WTC11 (cell line): ENCODE measurements around the gene GNAZ. TPM values are rescaled to one million over a fixed set of nuclear protein-coding genes. Genes with fewer than 3 reads are reported as not detected.

ENCODE experiments used
- ATAC-seq: fragments of 200-7000 bp; cut with Tn5 transposase; 2 replicates; pipeline ENCODE4 v1.10.0; 2021; ENCODE audit warnings: mild to moderate bottlenecking, moderate library complexity
- CTCF ChIA-PET: fragments of 300-600 bp; sonication (Branson Sonifier 250); formaldehyde crosslinking; loops from one replicate; lab custom pipeline; 2021; ENCODE audit warnings: antibody characterized with exemption; lab: Charles Lee
- POLR2A ChIA-PET: fragments of 350-600 bp; sonication (Branson Sonifier 250); formaldehyde crosslinking; loops from one replicate; lab custom pipeline; 2021; ENCODE audit warnings: antibody characterized with exemption; lab: Charles Lee
- DNase-seq: peaks from one replicate; pipeline ENCODE4 v3.0.0; 2021; ENCODE audit warnings: low spot score
- H3K27ac Mint-ChIP-seq: 2 replicates; pipeline ENCODE4 v1.8.0; 2021; ENCODE audit warnings: mixed read lengths
- H3K27me3 Mint-ChIP-seq: 2 replicates; pipeline ENCODE4 v1.8.0; 2021; ENCODE audit warnings: low read depth, mild to moderate bottlenecking, moderate library complexity, mixed read lengths
- H3K36me3 Mint-ChIP-seq: 2 replicates; pipeline ENCODE4 v1.8.0; 2021; ENCODE audit warnings: mixed read lengths
- H3K4me1 Mint-ChIP-seq: 2 replicates; pipeline ENCODE4 v1.8.0; 2022; ENCODE audit warnings: mixed read lengths
- H3K4me3 Mint-ChIP-seq: 2 replicates; pipeline ENCODE4 v1.8.0; 2021; ENCODE audit warnings: mild to moderate bottlenecking, moderate library complexity, mixed read lengths
- H3K9me3 Mint-ChIP-seq: 2 replicates; pipeline ENCODE4 v1.8.0; 2021; ENCODE audit warnings: mixed read lengths
- ATF1 ChIP-seq: sonication (generic); formaldehyde crosslinking; IDR thresholded peaks from 2 replicates; pipeline ENCODE4 v1.8.1; 2023; ENCODE audit warnings: mild to moderate bottlenecking, moderate library complexity, missing genetic modification reagents
- ETV6 ChIP-seq: sonication (generic); formaldehyde crosslinking; IDR thresholded peaks from 2 replicates; pipeline ENCODE4 v1.8.1; 2022; ENCODE audit warnings: mild to moderate bottlenecking, missing genetic modification reagents
- GTF2I ChIP-seq: fragments of 250-450 bp; sonication (Bioruptor Pico); conservative IDR thresholded peaks from 2 replicates; pipeline ENCODE4 v1.4.0; 2021; ENCODE audit warnings: mild to moderate bottlenecking
- ZNF138 ChIP-seq: sonication (generic); formaldehyde crosslinking; conservative IDR thresholded peaks from 2 replicates; pipeline ENCODE4 v1.8.1; 2022; ENCODE audit warnings: mild to moderate bottlenecking, moderate library complexity, missing genetic modification reagents
- ZNF671 ChIP-seq: fragments of 250-450 bp; sonication (Bioruptor Pico); IDR thresholded peaks from 2 replicates; pipeline ENCODE4 v1.8.0; 2021; ENCODE audit warnings: mild to moderate bottlenecking
- total RNA-seq: library from RNA; stranded (reverse); gene quantifications from 3 replicates; pipeline ENCODE4 v1.2.3, GENCODE V29; 2021
- TF ChIP-seq, protein P1 (sequence below): sonication (generic); formaldehyde crosslinking; IDR thresholded peaks from 2 replicates; pipeline ENCODE4 v1.8.0; 2023; ENCODE audit warnings: missing genetic modification reagents, mild to moderate bottlenecking, borderline replicate concordance
- TF ChIP-seq, protein P2 (sequence below): sonication (generic); formaldehyde crosslinking; IDR thresholded peaks from 2 replicates; pipeline ENCODE4 v1.8.1; 2022; ENCODE audit warnings: mild to moderate bottlenecking, moderate library complexity, missing genetic modification reagents
- TF ChIP-seq, protein P3 (sequence below): sonication (generic); formaldehyde crosslinking; IDR thresholded peaks from 2 replicates; pipeline ENCODE4 v1.8.1; 2023; ENCODE audit warnings: mild to moderate bottlenecking, missing genetic modification reagents, moderate library complexity
- TF ChIP-seq, protein P4 (sequence below): sonication (generic); formaldehyde crosslinking; IDR thresholded peaks from 2 replicates; pipeline ENCODE4 v1.8.0; 2023; ENCODE audit warnings: missing genetic modification reagents
- TF ChIP-seq, protein P5 (sequence below): sonication (generic); formaldehyde crosslinking; IDR thresholded peaks from 2 replicates; pipeline ENCODE4 v1.8.0; 2023; ENCODE audit warnings: mild to moderate bottlenecking, missing genetic modification reagents
- TF ChIP-seq, protein P6 (sequence below): sonication (generic); formaldehyde crosslinking; IDR thresholded peaks from 2 replicates; pipeline ENCODE4 v1.8.1; 2023; ENCODE audit warnings: mild to moderate bottlenecking, moderate library complexity, missing genetic modification reagents
- TF ChIP-seq, protein P7 (sequence below): sonication (generic); formaldehyde crosslinking; conservative IDR thresholded peaks from 2 replicates; pipeline ENCODE4 v1.8.1; 2023; ENCODE audit warnings: mild to moderate bottlenecking, low read depth, missing genetic modification reagents, moderate library complexity
- TF ChIP-seq, protein P8 (sequence below): fragments of 250-450 bp; sonication (Bioruptor Pico); IDR thresholded peaks from 2 replicates; pipeline ENCODE4 v2.1.2; 2022; ENCODE audit warnings: mild to moderate bottlenecking, moderate library complexity

The GNAZ gene
- total RNA-seq, 1 experiment from 2014 or later: 9.9 TPM

DNA sequence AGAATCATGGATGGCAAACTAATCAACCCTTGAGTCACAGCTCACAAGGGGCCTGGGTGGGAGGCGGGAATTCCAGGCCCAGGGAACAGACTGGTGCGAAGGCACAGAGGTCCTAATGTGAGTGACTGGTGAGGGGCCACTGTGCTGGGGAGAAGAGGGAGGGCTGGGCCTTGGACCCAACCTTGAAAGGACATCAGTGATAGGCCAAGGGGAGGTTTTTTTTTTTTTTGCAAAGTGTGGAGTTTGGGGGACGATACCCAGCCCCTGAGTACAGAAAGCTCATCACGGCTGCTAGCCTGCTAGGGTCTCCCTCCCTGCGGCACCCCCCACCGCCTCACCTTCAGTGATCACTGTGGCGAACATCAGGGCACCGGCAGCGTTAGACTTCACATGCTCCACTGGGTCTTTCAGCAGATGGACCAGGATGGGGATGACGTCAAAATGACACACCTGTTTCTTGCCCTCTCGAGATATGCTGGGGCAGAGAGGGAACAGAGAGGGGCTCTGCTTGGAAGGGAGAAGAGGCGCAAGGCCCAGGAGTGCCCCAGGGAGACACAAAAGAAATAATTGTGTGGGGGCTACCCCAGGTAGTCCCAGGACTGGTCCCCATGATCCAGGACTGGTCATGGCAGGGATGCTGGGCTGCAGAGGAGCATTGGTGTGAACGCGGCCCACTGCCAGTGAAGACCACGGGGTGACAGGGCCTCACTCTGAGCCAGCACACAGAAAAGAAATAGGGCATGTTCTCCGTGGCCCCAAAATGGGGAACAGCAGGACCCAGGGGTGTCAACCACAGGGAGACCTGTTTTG lies 8.6 kb upstream of the GNAZ start (continued):
- TF ChIP-seq, protein P1, sequence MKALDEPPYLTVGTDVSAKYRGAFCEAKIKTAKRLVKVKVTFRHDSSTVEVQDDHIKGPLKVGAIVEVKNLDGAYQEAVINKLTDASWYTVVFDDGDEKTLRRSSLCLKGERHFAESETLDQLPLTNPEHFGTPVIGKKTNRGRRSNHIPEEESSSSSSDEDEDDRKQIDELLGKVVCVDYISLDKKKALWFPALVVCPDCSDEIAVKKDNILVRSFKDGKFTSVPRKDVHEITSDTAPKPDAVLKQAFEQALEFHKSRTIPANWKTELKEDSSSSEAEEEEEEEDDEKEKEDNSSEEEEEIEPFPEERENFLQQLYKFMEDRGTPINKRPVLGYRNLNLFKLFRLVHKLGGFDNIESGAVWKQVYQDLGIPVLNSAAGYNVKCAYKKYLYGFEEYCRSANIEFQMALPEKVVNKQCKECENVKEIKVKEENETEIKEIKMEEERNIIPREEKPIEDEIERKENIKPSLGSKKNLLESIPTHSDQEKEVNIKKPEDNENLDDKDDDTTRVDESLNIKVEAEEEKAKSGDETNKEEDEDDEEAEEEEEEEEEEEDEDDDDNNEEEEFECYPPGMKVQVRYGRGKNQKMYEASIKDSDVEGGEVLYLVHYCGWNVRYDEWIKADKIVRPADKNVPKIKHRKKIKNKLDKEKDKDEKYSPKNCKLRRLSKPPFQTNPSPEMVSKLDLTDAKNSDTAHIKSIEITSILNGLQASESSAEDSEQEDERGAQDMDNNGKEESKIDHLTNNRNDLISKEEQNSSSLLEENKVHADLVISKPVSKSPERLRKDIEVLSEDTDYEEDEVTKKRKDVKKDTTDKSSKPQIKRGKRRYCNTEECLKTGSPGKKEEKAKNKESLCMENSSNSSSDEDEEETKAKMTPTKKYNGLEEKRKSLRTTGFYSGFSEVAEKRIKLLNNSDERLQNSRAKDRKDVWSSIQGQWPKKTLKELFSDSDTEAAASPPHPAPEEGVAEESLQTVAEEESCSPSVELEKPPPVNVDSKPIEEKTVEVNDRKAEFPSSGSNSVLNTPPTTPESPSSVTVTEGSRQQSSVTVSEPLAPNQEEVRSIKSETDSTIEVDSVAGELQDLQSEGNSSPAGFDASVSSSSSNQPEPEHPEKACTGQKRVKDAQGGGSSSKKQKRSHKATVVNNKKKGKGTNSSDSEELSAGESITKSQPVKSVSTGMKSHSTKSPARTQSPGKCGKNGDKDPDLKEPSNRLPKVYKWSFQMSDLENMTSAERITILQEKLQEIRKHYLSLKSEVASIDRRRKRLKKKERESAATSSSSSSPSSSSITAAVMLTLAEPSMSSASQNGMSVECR (CRISPR knock-in tag): no peak
- TF ChIP-seq, protein P2, sequence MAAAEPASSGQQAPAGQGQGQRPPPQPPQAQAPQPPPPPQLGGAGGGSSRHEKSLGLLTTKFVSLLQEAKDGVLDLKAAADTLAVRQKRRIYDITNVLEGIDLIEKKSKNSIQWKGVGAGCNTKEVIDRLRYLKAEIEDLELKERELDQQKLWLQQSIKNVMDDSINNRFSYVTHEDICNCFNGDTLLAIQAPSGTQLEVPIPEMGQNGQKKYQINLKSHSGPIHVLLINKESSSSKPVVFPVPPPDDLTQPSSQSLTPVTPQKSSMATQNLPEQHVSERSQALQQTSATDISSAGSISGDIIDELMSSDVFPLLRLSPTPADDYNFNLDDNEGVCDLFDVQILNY (CRISPR knock-in tag): no peak
- TF ChIP-seq, protein P3, sequence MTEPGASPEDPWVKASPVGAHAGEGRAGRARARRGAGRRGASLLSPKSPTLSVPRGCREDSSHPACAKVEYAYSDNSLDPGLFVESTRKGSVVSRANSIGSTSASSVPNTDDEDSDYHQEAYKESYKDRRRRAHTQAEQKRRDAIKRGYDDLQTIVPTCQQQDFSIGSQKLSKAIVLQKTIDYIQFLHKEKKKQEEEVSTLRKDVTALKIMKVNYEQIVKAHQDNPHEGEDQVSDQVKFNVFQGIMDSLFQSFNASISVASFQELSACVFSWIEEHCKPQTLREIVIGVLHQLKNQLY: no peak
- TF ChIP-seq, protein P4, sequence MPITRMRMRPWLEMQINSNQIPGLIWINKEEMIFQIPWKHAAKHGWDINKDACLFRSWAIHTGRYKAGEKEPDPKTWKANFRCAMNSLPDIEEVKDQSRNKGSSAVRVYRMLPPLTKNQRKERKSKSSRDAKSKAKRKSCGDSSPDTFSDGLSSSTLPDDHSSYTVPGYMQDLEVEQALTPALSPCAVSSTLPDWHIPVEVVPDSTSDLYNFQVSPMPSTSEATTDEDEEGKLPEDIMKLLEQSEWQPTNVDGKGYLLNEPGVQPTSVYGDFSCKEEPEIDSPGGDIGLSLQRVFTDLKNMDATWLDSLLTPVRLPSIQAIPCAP (CRISPR knock-in tag): no peak
- TF ChIP-seq, protein P5, sequence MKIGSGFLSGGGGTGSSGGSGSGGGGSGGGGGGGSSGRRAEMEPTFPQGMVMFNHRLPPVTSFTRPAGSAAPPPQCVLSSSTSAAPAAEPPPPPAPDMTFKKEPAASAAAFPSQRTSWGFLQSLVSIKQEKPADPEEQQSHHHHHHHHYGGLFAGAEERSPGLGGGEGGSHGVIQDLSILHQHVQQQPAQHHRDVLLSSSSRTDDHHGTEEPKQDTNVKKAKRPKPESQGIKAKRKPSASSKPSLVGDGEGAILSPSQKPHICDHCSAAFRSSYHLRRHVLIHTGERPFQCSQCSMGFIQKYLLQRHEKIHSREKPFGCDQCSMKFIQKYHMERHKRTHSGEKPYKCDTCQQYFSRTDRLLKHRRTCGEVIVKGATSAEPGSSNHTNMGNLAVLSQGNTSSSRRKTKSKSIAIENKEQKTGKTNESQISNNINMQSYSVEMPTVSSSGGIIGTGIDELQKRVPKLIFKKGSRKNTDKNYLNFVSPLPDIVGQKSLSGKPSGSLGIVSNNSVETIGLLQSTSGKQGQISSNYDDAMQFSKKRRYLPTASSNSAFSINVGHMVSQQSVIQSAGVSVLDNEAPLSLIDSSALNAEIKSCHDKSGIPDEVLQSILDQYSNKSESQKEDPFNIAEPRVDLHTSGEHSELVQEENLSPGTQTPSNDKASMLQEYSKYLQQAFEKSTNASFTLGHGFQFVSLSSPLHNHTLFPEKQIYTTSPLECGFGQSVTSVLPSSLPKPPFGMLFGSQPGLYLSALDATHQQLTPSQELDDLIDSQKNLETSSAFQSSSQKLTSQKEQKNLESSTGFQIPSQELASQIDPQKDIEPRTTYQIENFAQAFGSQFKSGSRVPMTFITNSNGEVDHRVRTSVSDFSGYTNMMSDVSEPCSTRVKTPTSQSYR (CRISPR knock-in tag): no peak
- TF ChIP-seq ZNF138: no peak

DNA sequence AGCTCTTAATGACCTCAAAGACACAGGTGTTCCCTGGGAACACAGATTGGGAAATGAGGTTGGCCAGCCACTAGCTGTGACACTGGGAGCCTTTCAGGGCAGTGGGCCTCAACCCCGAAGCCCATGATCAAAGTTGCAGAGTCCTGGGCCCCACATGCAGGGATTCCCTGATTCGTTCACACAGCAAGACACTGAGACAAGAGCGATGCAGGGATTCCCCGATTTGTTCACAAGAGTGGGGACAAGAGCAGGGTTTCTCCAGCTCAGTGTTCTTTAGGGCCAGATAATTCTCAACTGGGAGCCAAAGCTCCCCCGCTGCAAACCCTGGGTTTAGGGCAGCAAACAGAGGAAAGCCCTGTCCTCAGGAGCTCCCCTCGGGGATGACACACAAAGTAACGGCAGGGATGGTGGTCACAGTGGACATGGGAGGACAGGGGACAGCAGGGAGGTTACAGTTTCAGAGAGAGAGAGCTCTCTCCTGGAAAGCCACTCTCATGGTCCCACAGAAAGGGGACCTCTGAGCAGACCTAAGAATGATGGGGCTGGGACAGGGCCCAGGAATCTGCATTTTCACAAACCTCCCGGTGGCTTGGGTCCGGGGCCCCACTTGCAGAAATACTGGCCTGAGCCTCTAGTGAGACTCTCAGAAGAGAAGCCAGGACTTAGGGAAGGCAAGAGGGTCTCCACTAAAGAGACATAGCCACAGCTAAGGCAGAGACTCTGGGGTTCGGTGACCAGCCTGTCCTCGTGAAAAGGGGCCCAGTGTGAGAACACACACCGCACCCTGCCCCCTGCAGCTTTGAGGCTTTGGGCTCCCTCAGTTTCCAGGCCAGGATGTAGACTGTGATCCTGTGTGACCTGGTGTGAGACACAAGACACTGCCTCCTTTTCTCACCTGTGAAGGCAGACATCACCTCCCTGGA lies 7.4 kb upstream of the GNAZ start:
- Mint-ChIP-seq H3K9me3 (no peaks in the 10 kb centered on the region), H3K4me1 (no peaks in the 10 kb centered on the region; the same call in 1 of the 2 replicates), H3K27me3 (peaks cover 5% of the 10 kb centered on the region), H3K4me3 (no peak overlapping the region), H3K36me3 (no peaks in the 10 kb centered on the region), H3K27ac (no peak overlapping the region)
- TF ChIP-seq ATF1 (CRISPR knock-in tag) (no peak), GTF2I (CRISPR knock-in tag) (no peak), ZNF671 (no peak), ETV6 (no peak)
- TF ChIP-seq, protein P6, sequence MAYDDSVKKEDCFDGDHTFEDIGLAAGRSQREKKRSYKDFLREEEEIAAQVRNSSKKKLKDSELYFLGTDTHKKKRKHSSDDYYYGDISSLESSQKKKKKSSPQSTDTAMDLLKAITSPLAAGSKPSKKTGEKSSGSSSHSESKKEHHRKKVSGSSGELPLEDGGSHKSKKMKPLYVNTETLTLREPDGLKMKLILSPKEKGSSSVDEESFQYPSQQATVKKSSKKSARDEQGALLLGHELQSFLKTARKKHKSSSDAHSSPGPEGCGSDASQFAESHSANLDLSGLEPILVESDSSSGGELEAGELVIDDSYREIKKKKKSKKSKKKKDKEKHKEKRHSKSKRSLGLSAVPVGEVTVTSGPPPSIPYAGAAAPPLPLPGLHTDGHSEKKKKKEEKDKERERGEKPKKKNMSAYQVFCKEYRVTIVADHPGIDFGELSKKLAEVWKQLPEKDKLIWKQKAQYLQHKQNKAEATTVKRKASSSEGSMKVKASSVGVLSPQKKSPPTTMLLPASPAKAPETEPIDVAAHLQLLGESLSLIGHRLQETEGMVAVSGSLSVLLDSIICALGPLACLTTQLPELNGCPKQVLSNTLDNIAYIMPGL (CRISPR knock-in tag): no peak
- TF ChIP-seq, protein P7, sequence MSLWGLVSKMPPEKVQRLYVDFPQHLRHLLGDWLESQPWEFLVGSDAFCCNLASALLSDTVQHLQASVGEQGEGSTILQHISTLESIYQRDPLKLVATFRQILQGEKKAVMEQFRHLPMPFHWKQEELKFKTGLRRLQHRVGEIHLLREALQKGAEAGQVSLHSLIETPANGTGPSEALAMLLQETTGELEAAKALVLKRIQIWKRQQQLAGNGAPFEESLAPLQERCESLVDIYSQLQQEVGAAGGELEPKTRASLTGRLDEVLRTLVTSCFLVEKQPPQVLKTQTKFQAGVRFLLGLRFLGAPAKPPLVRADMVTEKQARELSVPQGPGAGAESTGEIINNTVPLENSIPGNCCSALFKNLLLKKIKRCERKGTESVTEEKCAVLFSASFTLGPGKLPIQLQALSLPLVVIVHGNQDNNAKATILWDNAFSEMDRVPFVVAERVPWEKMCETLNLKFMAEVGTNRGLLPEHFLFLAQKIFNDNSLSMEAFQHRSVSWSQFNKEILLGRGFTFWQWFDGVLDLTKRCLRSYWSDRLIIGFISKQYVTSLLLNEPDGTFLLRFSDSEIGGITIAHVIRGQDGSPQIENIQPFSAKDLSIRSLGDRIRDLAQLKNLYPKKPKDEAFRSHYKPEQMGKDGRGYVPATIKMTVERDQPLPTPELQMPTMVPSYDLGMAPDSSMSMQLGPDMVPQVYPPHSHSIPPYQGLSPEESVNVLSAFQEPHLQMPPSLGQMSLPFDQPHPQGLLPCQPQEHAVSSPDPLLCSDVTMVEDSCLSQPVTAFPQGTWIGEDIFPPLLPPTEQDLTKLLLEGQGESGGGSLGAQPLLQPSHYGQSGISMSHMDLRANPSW (CRISPR knock-in tag): no peak
- TF ChIP-seq, protein P8, sequence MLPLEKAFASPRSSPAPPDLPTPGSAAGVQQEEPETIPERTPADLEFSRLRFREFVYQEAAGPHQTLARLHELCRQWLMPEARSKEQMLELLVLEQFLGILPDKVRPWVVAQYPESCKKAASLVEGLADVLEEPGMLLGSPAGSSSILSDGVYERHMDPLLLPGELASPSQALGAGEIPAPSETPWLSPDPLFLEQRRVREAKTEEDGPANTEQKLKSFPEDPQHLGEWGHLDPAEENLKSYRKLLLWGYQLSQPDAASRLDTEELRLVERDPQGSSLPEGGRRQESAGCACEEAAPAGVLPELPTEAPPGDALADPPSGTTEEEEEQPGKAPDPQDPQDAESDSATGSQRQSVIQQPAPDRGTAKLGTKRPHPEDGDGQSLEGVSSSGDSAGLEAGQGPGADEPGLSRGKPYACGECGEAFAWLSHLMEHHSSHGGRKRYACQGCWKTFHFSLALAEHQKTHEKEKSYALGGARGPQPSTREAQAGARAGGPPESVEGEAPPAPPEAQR (CRISPR knock-in tag): no peak
- ATAC-seq: no peak
- DNase-seq: peak; percentile 2
- ChIA-PET POLR2A (no interaction called here), CTCF (interaction anchor here (1.0 kb wide), 1 partner anchor 103 kb away, joined by 4 read pairs; no protein-coding TSS in a partner anchor)
